Measurements from ENCODE around the gene CHD5. TPM values are rescaled to one million over a fixed set of nuclear protein-coding genes. Genes with fewer than 3 reads are reported as not detected.

CHD5 gene
- total RNA-seq, 4 donors from 2014 or later: 0.05 TPM; not detected in 3

DNA sequence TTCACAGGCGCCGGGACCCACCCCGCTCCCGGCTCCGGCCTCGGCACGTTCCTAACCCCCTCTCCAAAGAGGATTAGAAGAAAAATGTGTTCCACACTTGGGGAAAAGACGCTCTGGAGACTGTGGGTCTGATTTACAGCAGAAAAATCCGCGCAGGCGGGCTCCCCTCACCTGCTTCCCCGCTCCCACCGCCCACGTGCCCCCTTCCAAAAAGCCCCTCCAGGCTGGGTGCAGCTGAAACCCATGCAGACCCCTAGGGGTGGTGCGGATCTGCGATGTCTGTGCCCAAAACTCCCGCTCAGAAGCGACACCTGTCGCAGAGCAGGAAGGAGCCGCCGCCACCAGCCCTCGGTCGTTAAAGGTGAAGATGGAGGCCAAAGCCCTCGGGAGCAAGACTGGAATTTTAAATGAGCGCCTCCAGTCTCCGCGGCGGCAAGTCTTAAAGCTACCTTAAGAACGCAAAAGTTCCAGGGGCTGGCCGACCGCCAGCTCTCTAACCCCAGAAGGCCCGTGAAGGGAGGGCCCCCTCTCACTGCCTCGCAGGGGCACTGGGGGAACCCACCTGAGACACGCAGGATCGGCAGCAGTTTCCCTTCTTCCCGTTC lies 688 bp upstream of the CHD5 start:
- no peak overlapping the region for H3K4me3 ChIP-seq
- peaks cover 0 to 4% of the 10 kb centered on the region in 2 donors for H3K36me3 ChIP-seq
- no peak for ATAC-seq
- DNase-seq: no peak
- TF ChIP-seq POLR2A (IDR thresholded peaks at IDR 0.05): no peak
- TF ChIP-seq, protein P1, sequence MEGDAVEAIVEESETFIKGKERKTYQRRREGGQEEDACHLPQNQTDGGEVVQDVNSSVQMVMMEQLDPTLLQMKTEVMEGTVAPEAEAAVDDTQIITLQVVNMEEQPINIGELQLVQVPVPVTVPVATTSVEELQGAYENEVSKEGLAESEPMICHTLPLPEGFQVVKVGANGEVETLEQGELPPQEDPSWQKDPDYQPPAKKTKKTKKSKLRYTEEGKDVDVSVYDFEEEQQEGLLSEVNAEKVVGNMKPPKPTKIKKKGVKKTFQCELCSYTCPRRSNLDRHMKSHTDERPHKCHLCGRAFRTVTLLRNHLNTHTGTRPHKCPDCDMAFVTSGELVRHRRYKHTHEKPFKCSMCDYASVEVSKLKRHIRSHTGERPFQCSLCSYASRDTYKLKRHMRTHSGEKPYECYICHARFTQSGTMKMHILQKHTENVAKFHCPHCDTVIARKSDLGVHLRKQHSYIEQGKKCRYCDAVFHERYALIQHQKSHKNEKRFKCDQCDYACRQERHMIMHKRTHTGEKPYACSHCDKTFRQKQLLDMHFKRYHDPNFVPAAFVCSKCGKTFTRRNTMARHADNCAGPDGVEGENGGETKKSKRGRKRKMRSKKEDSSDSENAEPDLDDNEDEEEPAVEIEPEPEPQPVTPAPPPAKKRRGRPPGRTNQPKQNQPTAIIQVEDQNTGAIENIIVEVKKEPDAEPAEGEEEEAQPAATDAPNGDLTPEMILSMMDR (IDR thresholded peaks at IDR 0.05 in 4 of 5, conservative IDR thresholded peaks at IDR 0.05 in 1 of 5): no peak
- intact Hi-C loops (cut with DNase I; ENCODE audit: low total_unique reads): no loop called here
- peaks cover 41 to 49% (median 45%) of the 10 kb centered on the region in 3 donors for H3K27me3 ChIP-seq
- no peak overlapping the region for H3K27ac ChIP-seq
- peaks cover 5% of the 10 kb centered on the region in 2 donors for H3K4me1 ChIP-seq
- H3K9me3 ChIP-seq: no peaks in the 10 kb centered on the region
- in situ Hi-C loops (cut with MboI; ENCODE audit: low sequenced_read_pairs in 4 of 4): no loop called here

DNA sequence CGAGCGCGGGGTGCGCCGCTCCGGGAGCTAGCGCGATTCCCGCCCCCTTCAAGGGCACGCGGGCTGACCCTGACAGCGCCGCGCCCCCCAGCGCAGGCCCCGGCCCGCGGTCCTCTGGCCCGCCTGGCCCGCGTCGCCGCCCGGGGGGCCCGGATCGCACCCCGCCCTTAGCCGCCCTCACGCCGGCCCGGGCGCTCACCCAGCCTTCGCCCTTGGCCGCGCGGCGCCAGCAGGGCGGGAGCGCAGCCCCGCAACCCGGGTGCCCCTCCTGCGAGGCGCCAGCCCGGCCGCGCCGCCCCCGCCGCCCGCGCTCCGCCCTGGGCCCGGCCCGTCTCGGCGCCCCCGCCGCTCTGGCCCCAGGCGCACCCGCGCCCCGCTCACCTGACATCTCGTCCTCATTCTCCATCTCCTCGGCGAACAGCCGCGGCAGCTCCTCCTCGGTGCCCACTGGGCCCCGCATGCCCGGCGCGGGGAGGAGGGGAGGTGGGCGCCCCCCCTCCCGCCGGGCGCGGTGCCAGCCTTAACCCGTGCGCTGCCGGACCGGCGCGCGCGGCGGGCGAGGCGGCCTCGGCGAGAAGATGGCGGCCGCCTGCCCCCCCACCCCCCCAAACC lies 451 bp downstream of the CHD5 start:
- Histone ChIP-seq H3K9me3 (no peaks in the 10 kb centered on the region), H3K36me3 (no peaks in the 10 kb centered on the region), H3K27me3 (peaks cover 43 to 49% (median 45%) of the 10 kb centered on the region in 3 donors), H3K4me3 (peak overlapping the region in 1 of 4 donors; percentile 20), H3K27ac (no peak overlapping the region), H3K4me1 (peaks cover 5% of the 10 kb centered on the region in 2 donors)
- DNase-seq (no peak), ATAC-seq (no peak)
- in situ Hi-C loops (cut with MboI; ENCODE audit: low sequenced_read_pairs in 4 of 4) (no loop called here), intact Hi-C loops (cut with DNase I; ENCODE audit: low total_unique reads) (no loop called here)
- TF ChIP-seq, protein P1 (IDR thresholded peaks at IDR 0.05 in 4 of 5, conservative IDR thresholded peaks at IDR 0.05 in 1 of 5): no peak
- TF ChIP-seq POLR2A (IDR thresholded peaks at IDR 0.05): no peak

DNA sequence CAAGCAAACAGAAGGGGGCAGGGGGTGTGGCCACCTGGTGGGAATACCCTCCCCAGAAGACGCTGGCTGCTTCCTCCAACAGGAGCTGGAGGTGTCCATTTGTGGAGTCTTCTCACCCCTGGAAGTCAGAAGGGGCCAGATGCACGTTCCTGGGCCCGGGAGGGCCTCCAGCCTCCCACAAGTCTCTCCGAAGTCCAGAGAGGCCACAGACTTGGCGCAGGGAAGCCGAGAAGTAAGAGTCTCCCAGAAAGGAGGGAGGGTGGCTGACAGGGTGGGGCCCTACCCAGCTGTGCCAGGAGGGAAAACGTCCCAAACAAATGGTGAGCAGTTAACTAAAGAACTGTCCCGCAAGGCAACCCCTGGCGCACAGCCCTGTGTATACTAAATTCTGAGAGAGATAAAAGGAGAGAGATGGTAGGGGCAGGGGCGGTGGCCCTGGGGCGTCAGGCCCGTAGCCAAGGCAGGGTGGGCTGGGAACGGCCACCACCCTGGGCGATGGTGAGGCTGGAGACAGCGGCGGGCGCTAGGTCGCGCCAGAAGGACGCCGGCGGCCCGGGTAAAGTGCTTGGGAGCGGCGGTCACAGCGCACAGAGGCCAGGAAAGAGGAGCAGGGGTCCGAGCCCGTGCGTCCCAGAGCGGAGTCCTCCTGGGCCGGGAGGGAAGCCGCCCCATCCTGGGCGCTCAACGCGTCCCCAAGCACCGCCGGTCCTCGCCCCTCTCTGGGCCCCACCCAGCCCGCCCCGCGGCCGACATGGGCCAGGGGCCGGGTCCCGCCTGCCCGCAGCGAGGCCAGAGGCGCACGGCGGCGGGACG lies 1.2 kb downstream of the CHD5 start:
- Histone ChIP-seq H3K9me3 (no peaks in the 10 kb centered on the region), H3K27ac (no peak overlapping the region), H3K27me3 (peaks cover 43 to 49% (median 46%) of the 10 kb centered on the region in 3 donors), H3K4me3 (peak overlapping the region in 1 of 4 donors; percentile 20), H3K36me3 (no peaks in the 10 kb centered on the region), H3K4me1 (peaks cover 5% of the 10 kb centered on the region in 2 donors)
- no peak for ATAC-seq
- no peak for DNase-seq
- TF ChIP-seq, protein P1 (IDR thresholded peaks at IDR 0.05 in 4 of 5, conservative IDR thresholded peaks at IDR 0.05 in 1 of 5): no peak
- no peak for TF ChIP-seq POLR2A (IDR thresholded peaks at IDR 0.05)
- in situ Hi-C loops (cut with MboI; ENCODE audit: low sequenced_read_pairs in 4 of 4): no loop called here
- intact Hi-C loops (cut with DNase I; ENCODE audit: low total_unique reads): no loop called here

DNA sequence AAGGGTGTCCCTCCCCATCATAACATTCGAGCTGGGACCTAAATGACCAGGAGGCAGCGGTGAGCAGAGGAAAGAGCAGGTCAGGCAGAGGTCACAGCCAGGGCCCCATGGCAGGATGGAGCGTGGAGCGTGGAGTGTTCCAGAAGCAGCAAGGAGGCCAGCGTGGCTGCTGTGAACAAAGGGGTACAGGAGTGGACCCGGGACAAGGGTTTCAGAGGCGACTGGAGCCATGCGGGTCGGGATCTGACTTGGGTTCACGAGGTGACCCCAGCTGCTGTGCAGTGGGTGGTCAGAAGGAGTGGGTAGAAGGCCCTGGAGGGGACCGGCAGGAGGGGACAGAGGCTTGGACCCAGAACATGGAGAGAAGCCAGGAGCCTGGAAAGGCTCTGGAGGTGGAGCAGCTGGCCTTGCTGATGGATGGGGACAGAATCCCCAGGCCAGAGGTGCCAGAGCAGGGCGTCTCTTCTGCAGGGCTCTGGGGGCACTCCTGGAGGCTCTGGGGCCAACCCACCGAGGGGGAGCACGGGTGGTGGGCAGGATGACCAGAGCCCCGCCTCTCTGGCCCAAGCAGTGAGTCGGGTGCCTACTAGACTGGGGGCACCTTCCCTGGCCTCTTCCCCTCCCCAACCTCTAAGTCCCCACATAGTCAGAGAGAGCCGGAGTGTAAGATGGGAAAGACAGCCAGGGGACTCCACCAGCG lies 2.3 kb downstream of the CHD5 start:
- intact Hi-C loops (cut with DNase I; ENCODE audit: low total_unique reads) (no loop called here), in situ Hi-C loops (cut with MboI; ENCODE audit: low sequenced_read_pairs in 4 of 4) (no loop called here)
- TF ChIP-seq, protein P1 (IDR thresholded peaks at IDR 0.05 in 4 of 5, conservative IDR thresholded peaks at IDR 0.05 in 1 of 5): no peak
- TF ChIP-seq POLR2A (IDR thresholded peaks at IDR 0.05): no peak
- Histone ChIP-seq H3K4me3 (no peak overlapping the region), H3K9me3 (no peaks in the 10 kb centered on the region), H3K36me3 (no peaks in the 10 kb centered on the region), H3K4me1 (peaks cover 5% of the 10 kb centered on the region in 2 donors), H3K27me3 (peaks cover 45 to 54% (median 49%) of the 10 kb centered on the region in 3 donors), H3K27ac (no peak overlapping the region)
- DNase-seq (no peak), ATAC-seq (no peak)

Measured in gastrocnemius medialis (tissue), 4 donors.